ENCODE results near the gene MOSPD3. TPM values are rescaled to one million over a fixed set of nuclear protein-coding genes. Genes with fewer than 3 reads are reported as not detected.

Gene MOSPD3
- total and polyA plus RNA-seq, 2 of the 13 experiments (the other 11 are each of a cell fraction or from before 2014, with no cell fraction given): 7.6 to 8.8 TPM

GRCh38 chr7:100585511-100586265 lies 26.7 kb upstream of the MOSPD3 start, which contains the start of gene LRCH4 (continued):
- peak; percentile 63 for TF ChIP-seq PATZ1 (CRISPR knock-in tag; IDR thresholded peaks at IDR 0.05)
- no peak for TF ChIP-seq SIX4 (CRISPR knock-in tag; IDR thresholded peaks at IDR 0.05)
- peak in 1 of 2 experiments; percentile 41; a peak in 3 of 4 replicates for TF ChIP-seq HMGXB4 (CRISPR knock-in tag; IDR thresholded peaks at IDR 0.05; ENCODE audit: borderline replicate concordance in 1 of 2, low read depth in 1 of 2)
- TF ChIP-seq ZNF138 (CRISPR knock-in tag; IDR thresholded peaks at IDR 0.05; ENCODE audit: low read depth): peak; percentile 43; the same call in 1 of the 2 replicates
- TF ChIP-seq NFKB2 (CRISPR knock-in tag; IDR thresholded peaks at IDR 0.05; ENCODE audit: borderline replicate concordance): 0 out of 2 replicates have a peak, but pooled peaks have one; percentile 11
- TF ChIP-seq ZNF136 (CRISPR knock-in tag; IDR thresholded peaks at IDR 0.05; ENCODE audit: low read depth): peak; percentile 78; the same call in 1 of the 2 replicates
- 0 out of 2 replicates have a peak, but pooled peaks have one; percentile 43 for TF ChIP-seq ZBTB26 (CRISPR knock-in tag; IDR thresholded peaks at IDR 0.05; ENCODE audit: borderline replicate concordance)
- peak; percentile 57; the same call in 1 of the 2 replicates for TF ChIP-seq ZNF563 (CRISPR knock-in tag; IDR thresholded peaks at IDR 0.05)
- peak; percentile 71; the same call in 1 of the 2 replicates for TF ChIP-seq TGIF2 (CRISPR knock-in tag; IDR thresholded peaks at IDR 0.05)
- 0 out of 2 replicates have a peak, but pooled peaks have one; percentile 44 for TF ChIP-seq SALL2 (CRISPR knock-in tag; IDR thresholded peaks at IDR 0.05)
- TF ChIP-seq CBX1 (IDR thresholded peaks at IDR 0.05; ENCODE audit: low read depth): no peak
- TF ChIP-seq SIN3B (IDR thresholded peaks at IDR 0.05; ENCODE audit: low read length): 0 out of 2 replicates have a peak, but pooled peaks have one; percentile 24
- TF ChIP-seq HNF1A (IDR thresholded peaks at IDR 0.05; ENCODE audit: low read depth): no peak
- peak; percentile 69; the same call in 1 of the 2 replicates for TF ChIP-seq HNF1A (CRISPR knock-in tag; IDR thresholded peaks at IDR 0.05; ENCODE audit: borderline replicate concordance)
- 0 out of 2 replicates have a peak, but pooled peaks have one; percentile 3 for TF ChIP-seq ZNF230 (CRISPR knock-in tag; IDR thresholded peaks at IDR 0.05)
- TF ChIP-seq POGZ (CRISPR knock-in tag; IDR thresholded peaks at IDR 0.05): peak; percentile 62; the same call in 1 of the 2 replicates
- peak; percentile 93 for TF ChIP-seq THAP11 (CRISPR knock-in tag; IDR thresholded peaks at IDR 0.05)
- peak; percentile 95 for TF ChIP-seq ZBTB25 (CRISPR knock-in tag; IDR thresholded peaks at IDR 0.05)
